D721Med (cell line): Measurements from ENCODE around the gene IFITM2.
"Not testable (repeated sequence)": the region's sequence is repeated elsewhere in the genome, so short reads cannot be mapped to it uniquely, and the experiment has no call there.

Experiments used
- DNase-seq: peaks from one replicate; pipeline ENCODE4 v3.0.0; 2011; ENCODE audit warnings: low spot score; ENCODE audit not compliant: insufficient read length
- FAIRE-seq: peaks from 2 replicates; lab custom pipeline; 2011; peaks lifted over from hg19 to GRCh38; lab: Jason Lieb, UNC
- TF ChIP-seq, protein P1 (sequence below): IDR thresholded peaks from 2 replicates; pipeline ENCODE4 v1.5.1; 2012; ENCODE audit warnings: mild to moderate bottlenecking, control low read depth; ENCODE audit not compliant: insufficient read depth; ENCODE audit errors: missing control alignments

The IFITM2 gene

DNA sequence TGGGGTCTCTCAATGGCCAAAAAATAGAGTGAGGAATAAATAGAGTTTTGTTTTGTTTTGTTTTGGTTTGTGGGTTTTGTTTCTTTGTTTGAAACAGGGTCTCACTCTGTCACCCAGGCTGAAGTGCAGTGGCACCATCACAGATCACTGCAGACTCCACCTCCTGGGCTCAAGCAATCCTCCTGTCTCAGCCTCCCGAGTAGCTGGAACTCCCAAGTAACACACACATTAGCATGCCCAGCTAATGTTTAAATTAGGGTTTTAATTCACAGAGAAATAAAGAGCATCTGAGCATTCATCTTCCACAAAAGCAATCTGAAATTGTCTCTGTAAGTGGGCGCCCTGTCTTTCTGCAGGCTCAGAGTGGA is 22.3 kb downstream of the IFITM2 start:
- FAIRE-seq, result no peak
- no peak for DNase-seq
- TF ChIP-seq, protein P1, sequence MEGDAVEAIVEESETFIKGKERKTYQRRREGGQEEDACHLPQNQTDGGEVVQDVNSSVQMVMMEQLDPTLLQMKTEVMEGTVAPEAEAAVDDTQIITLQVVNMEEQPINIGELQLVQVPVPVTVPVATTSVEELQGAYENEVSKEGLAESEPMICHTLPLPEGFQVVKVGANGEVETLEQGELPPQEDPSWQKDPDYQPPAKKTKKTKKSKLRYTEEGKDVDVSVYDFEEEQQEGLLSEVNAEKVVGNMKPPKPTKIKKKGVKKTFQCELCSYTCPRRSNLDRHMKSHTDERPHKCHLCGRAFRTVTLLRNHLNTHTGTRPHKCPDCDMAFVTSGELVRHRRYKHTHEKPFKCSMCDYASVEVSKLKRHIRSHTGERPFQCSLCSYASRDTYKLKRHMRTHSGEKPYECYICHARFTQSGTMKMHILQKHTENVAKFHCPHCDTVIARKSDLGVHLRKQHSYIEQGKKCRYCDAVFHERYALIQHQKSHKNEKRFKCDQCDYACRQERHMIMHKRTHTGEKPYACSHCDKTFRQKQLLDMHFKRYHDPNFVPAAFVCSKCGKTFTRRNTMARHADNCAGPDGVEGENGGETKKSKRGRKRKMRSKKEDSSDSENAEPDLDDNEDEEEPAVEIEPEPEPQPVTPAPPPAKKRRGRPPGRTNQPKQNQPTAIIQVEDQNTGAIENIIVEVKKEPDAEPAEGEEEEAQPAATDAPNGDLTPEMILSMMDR, result no peak

DNA sequence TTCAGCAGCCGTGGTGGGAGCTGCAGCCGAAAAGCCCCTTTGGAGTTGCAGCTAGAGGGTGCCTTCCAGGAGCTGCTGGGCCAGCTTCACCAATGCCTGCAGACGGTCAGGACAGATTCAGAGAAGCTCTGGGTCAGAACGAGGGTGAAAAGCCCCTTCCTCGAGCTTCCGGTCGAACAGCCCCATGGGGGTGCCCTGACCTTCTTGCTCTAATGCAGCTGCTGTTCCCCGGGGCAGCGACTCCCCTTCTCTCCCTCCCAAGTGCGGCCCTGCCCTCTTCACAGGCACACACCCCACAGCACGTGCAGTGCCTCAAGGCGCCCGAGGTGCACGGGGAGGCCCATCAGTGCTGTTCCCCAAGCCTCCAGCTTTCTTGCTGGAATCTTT is 22.7 kb downstream of the IFITM2 start:
- TF ChIP-seq, protein P1, result no peak
- DNase-seq, result no peak
- FAIRE-seq, result no peak

DNA sequence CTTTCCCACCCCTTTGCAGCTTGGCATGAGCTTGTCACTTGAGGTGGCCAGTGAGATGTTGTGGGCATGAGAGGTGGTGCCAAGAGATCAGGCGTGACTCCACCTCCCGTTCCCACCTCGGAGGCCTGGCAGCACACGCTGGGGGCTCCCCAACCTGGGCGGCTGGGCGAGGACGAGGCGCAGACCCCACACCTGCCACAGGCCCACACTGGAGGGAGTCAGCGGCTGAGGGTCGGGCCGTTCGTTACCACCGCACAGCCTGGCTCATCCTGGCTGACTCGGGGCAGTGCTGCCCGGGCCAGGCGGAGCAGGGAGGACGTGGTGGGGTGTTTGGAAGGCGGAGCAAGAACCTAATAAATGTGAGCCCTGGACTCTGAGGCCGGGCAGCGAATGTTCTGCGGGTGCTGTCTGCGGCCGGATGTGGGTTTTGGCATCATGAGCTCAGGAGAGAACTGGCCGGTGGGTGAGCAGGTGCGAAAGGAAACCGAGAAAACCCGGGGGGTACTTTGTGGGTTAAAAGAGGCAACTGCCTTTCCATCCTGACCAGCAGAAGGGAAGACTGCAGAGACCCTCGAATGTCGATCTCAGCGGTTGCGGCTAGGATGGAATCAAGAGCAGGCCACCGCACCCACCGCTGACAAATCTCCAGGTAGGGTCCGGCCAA is 23.2 kb downstream of the IFITM2 start:
- TF ChIP-seq, protein P1, result no peak
- no peak for FAIRE-seq
- DNase-seq, result no peak

DNA sequence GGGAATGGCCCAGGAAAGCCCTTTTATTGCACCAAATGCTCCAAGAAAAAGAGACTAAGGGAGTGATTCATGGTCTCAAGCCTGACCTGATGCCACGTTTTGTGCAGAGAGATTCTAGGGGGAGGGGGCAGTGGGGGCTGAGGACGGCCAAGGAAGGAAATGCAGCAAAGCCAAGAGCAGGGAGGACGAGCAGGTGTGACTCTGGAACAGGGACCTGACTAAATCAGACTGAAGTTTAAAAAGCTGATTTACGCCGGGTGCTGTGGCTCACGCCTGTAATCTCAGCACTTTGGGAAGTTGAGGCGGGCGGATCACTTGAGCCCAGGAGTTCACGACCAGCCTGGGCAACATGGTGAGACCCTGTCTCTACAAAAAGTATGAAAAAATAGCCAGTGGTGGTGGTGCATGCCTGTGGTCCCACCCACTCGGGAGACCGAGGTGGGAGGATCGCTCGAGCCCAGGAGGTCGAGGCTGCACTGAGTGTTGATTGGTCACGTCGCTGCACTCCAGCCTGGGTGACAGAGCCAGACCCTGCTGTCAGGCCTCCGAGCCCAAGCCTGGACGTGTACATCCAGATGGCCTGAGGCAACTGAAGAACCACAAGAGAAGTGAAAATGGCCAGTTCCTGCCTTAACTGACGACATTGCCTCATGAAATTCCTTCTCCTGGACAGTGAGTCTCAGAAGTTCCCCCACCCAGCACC is 23.9 kb downstream of the IFITM2 start:
- TF ChIP-seq, protein P1, result no peak
- FAIRE-seq, result no peak

DNA sequence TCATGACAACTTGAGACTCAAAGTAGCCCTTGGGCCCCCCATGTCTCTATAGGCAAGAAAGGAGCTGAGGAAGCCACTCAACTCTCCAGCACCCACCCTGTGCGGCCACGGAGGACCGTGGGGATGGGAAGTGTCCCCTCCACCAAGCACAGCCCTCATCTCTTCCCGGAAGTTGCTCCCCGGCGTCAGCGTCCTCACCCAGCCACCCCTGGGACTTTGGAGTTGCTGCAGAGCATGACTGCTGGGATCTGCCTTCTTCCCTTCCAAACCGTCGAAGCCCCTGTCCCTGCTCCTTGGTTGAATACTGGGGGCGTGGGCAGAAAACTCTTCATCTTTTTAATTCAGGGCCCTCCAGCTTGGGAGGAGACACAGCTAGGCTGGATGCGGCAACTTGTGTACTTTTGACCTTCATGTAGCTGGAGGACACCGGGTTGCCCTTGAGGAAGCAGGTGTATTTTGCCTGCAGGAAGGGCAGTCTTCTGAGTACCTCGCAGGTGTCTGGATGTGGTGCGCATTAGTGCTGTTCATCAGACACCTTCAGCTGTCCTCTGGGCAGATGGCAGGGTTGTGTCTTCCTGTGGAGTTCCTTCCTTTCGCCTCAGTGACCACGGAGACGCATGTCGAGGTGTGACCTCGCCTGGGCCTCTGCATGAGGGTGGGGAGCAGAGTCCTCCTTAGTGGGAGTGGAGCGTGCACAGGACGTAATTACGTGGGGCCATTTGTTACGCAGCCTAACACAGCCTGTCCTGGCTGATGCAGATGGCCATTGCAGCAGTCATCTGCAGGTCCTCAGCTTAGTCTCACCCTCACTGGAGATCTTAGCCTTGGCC is 25.2 kb downstream of the IFITM2 start:
- TF ChIP-seq, protein P1, result no peak
- FAIRE-seq (no peak), DNase-seq (no peak)

More for the DNA sequence above, 23.9 kb downstream of the IFITM2 start:
- DNase-seq, result no peak

DNA sequence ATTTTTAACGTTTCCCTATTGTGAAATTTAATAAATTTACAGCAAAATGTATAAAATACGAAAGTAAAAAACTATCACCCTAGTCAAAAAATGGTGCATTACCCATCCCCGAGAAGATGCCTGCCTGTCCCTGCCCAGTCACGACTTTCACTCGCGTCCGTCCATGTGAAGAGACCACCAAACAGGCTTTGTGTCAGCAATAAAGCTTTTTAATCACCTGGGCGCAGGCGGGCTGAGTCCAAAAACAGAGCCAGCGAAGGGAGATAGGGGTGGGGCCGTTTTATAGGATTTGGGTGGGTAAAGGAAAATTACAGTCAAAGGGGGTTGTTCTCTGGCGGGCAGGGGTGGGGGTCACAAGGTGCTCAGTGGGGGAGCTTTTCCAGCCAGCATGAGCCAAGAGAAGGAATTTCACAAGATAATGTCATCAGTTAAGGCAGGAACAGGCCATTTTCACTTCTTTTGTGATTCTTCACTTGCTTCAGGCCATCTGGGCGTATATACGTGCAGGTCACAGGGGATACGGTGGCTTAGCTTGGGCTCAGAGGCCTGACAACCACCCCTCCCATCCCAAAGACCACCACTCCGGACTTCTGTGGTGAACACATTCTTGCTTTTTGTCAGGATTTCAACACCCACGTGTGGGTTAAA is 26.1 kb downstream of the IFITM2 start:
- not testable (repeated sequence) for DNase-seq, FAIRE-seq
